ENCODE measurements around the gene CYTH1. TPM values are rescaled to one million over a fixed set of nuclear protein-coding genes. Genes with fewer than 3 reads are reported as not detected.

The CYTH1 gene
- total RNA-seq, 2 experiments from 2014 or later = 521 to 525 TPM

DNA sequence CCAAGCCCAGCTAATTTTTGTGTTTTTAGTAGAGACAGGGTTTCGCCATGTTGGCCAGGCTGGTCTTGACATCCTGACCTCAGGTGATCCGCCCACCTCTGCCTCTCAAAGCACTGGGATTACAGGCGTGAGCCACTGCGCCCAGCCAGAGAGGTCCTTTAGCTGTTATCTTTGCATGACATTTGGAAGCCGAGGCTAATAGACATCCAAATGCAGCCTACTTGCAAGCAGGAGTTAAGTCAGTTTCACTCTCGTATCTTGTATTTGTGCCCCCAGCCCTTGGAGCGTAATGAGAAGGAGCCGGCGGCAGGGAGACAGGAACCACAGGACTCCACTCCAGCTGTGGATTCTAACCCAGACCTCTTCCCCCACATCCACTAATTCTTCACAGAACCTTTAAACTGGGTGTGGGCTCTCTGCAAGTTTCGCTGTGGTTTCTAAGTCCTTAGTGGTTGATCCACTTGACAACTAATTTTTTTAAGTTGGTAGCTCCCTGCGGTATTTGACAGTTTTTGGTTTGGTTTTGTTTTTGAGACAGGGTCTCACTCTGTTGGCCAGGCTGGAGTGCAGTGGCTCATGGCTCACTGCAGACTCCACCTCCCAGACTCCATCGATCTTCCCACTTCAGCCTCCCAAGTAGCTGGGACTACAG is 3.1 kb upstream of the CYTH1 start:
- peaks cover 30% of the 10 kb centered on the region for H3K36me3 Mint-ChIP-seq (ENCODE audit: low read depth)
- peak overlapping the region; percentile 28 for H3K4me3 ChIP-seq (ENCODE audit: low read length)
- no peaks in the 10 kb centered on the region for H3K27me3 Mint-ChIP-seq
- CTCF ChIA-PET = interaction anchor here (0.8 to 1.8 kb wide), 7 partner anchors 16 to 77 kb away, joined by 3 to 7 read pairs (median 3); no protein-coding TSS in a partner anchor
- H3K27ac ChIP-seq (ENCODE audit: low read depth in 1 of 2, low read length in 2 of 2) = peak overlapping the region in 1 of 2 donors; percentile 40
- peaks cover 9% of the 10 kb centered on the region for H3K36me3 ChIP-seq (ENCODE audit: insufficient read depth, low read length)
- POLR2A ChIA-PET = interaction anchor here (0.7 to 4.3 kb wide), 15 partner anchors 10 to 1412 kb away, joined by 3 to 23 read pairs (median 5); partner anchors contain the start of gene USP36
- H3K9me3 Mint-ChIP-seq = no peaks in the 10 kb centered on the region
- H3K4me1 ChIP-seq (ENCODE audit: insufficient read depth, low read length) = peaks cover 73% of the 10 kb centered on the region
- peak in 4 of 14 experiments; percentile 29 to 72 (median 49) for DNase-seq
- no peaks in the 10 kb centered on the region for H3K27me3 ChIP-seq (ENCODE audit: control insufficient read depth in 1 of 2, insufficient read depth in 2 of 2, low read length in 2 of 2)
- intact Hi-C loops (cut with DNase I, micrococcal nuclease) = loop anchor here (2.0 kb wide), 2 partner anchors 18 to 20 kb away; no protein-coding TSS in a partner anchor
- H3K27ac Mint-ChIP-seq = peak overlapping the region; percentile 89
- no peaks in the 10 kb centered on the region for H3K9me3 ChIP-seq (ENCODE audit: control insufficient read depth in 1 of 2, insufficient read depth in 1 of 2, low read length in 2 of 2)
- peaks cover 65% of the 10 kb centered on the region for H3K4me1 Mint-ChIP-seq (ENCODE audit: low read depth)
- no peak for ATAC-seq (ENCODE audit: poor library complexity)
- TF ChIP-seq, protein P1, sequence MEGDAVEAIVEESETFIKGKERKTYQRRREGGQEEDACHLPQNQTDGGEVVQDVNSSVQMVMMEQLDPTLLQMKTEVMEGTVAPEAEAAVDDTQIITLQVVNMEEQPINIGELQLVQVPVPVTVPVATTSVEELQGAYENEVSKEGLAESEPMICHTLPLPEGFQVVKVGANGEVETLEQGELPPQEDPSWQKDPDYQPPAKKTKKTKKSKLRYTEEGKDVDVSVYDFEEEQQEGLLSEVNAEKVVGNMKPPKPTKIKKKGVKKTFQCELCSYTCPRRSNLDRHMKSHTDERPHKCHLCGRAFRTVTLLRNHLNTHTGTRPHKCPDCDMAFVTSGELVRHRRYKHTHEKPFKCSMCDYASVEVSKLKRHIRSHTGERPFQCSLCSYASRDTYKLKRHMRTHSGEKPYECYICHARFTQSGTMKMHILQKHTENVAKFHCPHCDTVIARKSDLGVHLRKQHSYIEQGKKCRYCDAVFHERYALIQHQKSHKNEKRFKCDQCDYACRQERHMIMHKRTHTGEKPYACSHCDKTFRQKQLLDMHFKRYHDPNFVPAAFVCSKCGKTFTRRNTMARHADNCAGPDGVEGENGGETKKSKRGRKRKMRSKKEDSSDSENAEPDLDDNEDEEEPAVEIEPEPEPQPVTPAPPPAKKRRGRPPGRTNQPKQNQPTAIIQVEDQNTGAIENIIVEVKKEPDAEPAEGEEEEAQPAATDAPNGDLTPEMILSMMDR (IDR thresholded peaks at IDR 0.05) = no peak
- peak overlapping the region; percentile 79 for H3K4me3 Mint-ChIP-seq

DNA sequence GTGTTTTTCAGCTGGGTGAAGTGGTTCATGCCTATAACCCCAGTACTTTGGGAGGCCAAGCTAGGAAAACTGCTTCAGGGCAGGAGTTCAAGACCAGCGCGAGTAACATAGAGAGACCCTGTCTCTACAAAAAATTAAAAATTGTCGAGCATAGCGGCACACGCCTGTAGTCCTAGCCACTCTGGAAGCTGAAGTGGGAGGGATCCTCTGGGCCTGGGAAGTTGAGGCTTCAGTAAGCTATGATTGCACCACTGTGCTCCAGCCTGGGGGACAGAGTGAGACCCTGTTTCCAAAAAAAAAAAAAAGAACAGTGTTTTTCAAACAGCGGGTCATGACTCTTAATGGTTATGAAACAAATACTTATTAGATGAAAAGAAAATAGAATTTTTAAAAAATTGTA is 2.3 kb upstream of the CYTH1 start:
- POLR2A ChIA-PET = interaction anchor here (1.1 to 4.3 kb wide), 8 partner anchors 13 to 106 kb away, joined by 3 to 23 read pairs (median 11); no protein-coding TSS in a partner anchor

DNA sequence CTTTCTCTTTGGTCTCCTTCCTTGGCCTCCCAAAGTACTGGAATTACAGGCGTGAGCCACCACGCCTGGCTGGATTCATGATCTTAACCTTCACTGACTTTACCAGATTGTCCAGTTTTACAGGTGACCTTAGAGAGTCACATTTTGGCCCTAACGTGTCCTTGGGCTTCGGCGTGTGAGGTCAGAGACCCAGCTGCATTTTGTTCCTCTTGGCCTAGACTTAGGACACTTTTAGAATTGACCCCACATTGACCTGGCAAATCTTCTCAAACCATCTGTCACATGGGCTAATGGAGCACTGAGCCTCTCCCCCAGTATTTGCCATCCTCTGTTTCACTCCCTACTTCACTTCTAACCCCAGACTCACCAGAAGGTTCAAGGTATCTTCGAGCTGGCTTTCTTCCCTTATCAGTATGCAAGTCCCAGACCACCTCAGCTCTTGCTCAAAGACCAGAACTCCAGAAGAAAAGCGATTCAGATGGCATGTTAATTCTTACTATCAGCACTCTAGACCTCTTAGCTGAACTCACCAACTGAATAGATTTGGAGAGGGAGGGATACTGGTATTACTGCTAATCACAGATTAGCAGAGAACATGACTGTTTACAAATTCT is 1.7 kb upstream of the CYTH1 start:
- Mint-ChIP-seq H3K27me3 (no peaks in the 10 kb centered on the region), H3K27ac (peak overlapping the region; percentile 89), H3K4me3 (peak overlapping the region; percentile 94), H3K4me1 (ENCODE audit: low read depth) (peaks cover 62% of the 10 kb centered on the region), H3K36me3 (ENCODE audit: low read depth) (peaks cover 34% of the 10 kb centered on the region), H3K9me3 (no peaks in the 10 kb centered on the region)
- CTCF ChIA-PET = interaction anchor here (0.6 to 1.8 kb wide), 5 partner anchors 33 to 75 kb away, joined by 3 to 7 read pairs (median 4); no protein-coding TSS in a partner anchor
- TF ChIP-seq, protein P1 (IDR thresholded peaks at IDR 0.05) = no peak
- intact Hi-C loops (cut with DNase I, micrococcal nuclease) = loop anchor here (2.0 to 5.0 kb wide), 3 partner anchors 19 to 33 kb away; no protein-coding TSS in a partner anchor
- POLR2A ChIA-PET = interaction anchor here (2.4 to 4.3 kb wide), 3 partner anchors 16 to 35 kb away, joined by 16 to 23 read pairs (median 17); no protein-coding TSS in a partner anchor
- Histone ChIP-seq H3K36me3 (ENCODE audit: insufficient read depth, low read length) (peaks cover 13% of the 10 kb centered on the region), H3K27me3 (ENCODE audit: control insufficient read depth in 1 of 2, insufficient read depth in 2 of 2, low read length in 2 of 2) (no peaks in the 10 kb centered on the region), H3K4me1 (ENCODE audit: insufficient read depth, low read length) (peaks cover 73% of the 10 kb centered on the region), H3K27ac (ENCODE audit: low read depth in 1 of 2, low read length in 2 of 2) (no peak overlapping the region), H3K9me3 (ENCODE audit: control insufficient read depth in 1 of 2, insufficient read depth in 1 of 2, low read length in 2 of 2) (no peaks in the 10 kb centered on the region), H3K4me3 (ENCODE audit: low read length) (no peak overlapping the region)
- DNase-seq (peak in 1 of 14 experiments; percentile 23), ATAC-seq (ENCODE audit: poor library complexity) (no peak)

More for the DNA sequence above, 2.3 kb upstream of the CYTH1 start:
- Mint-ChIP-seq H3K4me3 (peak overlapping the region; percentile 94), H3K36me3 (ENCODE audit: low read depth) (peaks cover 31% of the 10 kb centered on the region), H3K27me3 (no peaks in the 10 kb centered on the region), H3K27ac (peak overlapping the region; percentile 89), H3K9me3 (no peaks in the 10 kb centered on the region), H3K4me1 (ENCODE audit: low read depth) (peaks cover 64% of the 10 kb centered on the region)
- Histone ChIP-seq H3K27ac (ENCODE audit: low read depth in 1 of 2, low read length in 2 of 2) (no peak overlapping the region), H3K27me3 (ENCODE audit: control insufficient read depth in 1 of 2, insufficient read depth in 2 of 2, low read length in 2 of 2) (no peaks in the 10 kb centered on the region), H3K4me1 (ENCODE audit: insufficient read depth, low read length) (peaks cover 73% of the 10 kb centered on the region), H3K36me3 (ENCODE audit: insufficient read depth, low read length) (peaks cover 10% of the 10 kb centered on the region), H3K4me3 (ENCODE audit: low read length) (no peak overlapping the region), H3K9me3 (ENCODE audit: control insufficient read depth in 1 of 2, insufficient read depth in 1 of 2, low read length in 2 of 2) (no peaks in the 10 kb centered on the region)
- CTCF ChIA-PET = interaction anchor here (0.6 to 1.8 kb wide), 7 partner anchors 33 to 78 kb away, joined by 3 to 7 read pairs (median 4); no protein-coding TSS in a partner anchor
- peak in 1 of 14 experiments; percentile 16 for DNase-seq
- TF ChIP-seq, protein P1 (IDR thresholded peaks at IDR 0.05) = no peak
- intact Hi-C loops (cut with DNase I, micrococcal nuclease) = loop anchor here (2.0 to 5.0 kb wide), 3 partner anchors 18 to 33 kb away; no protein-coding TSS in a partner anchor
- ATAC-seq (ENCODE audit: poor library complexity) = no peak

Data from CD4-positive, alpha-beta T cell (primary cell).